ENCODE measurements around the gene UQCRFS1.
A peak's percentile ranks its signal among the peaks of the same experiment; 100 is the strongest.
"Not testable (repeated sequence)": the region's sequence is repeated elsewhere in the genome, so short reads cannot be mapped to it uniquely, and the experiment has no call there.

The UQCRFS1 gene

GRCh38 chr19:29215322-29215845, 2.4 kb upstream of the UQCRFS1 start:
- DNase-seq: no peak

GRCh38 chr19:29214411-29214810, 1.5 kb upstream of the UQCRFS1 start:
- DNase-seq: no peak

GRCh38 chr19:29212356-29212647, 649 bp downstream of the UQCRFS1 start:
- no peak for DNase-seq

GRCh38 chr19:29211562-29212355, 1.2 kb downstream of the UQCRFS1 start:
- no peak for DNase-seq

GRCh38 chr19:29211041-29211440, 1.9 kb downstream of the UQCRFS1 start:
- DNase-seq: not testable (repeated sequence)

GRCh38 chr19:29210502-29210901, 2.4 kb downstream of the UQCRFS1 start:
- not testable (repeated sequence) for DNase-seq

- not testable (repeated sequence) for DNase-seq
Measured at GRCh38 chr19:29207403-29208187, 5.4 kb downstream of the UQCRFS1 start.

GRCh38 chr19:29206453-29206852, 6.5 kb downstream of the UQCRFS1 start:
- DNase-seq: no peak

GRCh38 chr19:29202281-29202680, 10.7 kb downstream of the UQCRFS1 start:
- DNase-seq: no peak

- no peak for DNase-seq
Measured at GRCh38 chr19:29201855-29202254, 11.1 kb downstream of the UQCRFS1 start.

GRCh38 chr19:29194658-29195057, 18.3 kb downstream of the UQCRFS1 start:
- DNase-seq: no peak

GRCh38 chr19:29193155-29193554, 19.8 kb downstream of the UQCRFS1 start:
- peak in 13 of 56 donors; percentile 4 to 44 (median 13) for DNase-seq

GRCh38 chr19:29191005-29191404, 21.9 kb downstream of the UQCRFS1 start:
- DNase-seq: no peak

GRCh38 chr19:29189033-29189360, 24.0 kb downstream of the UQCRFS1 start:
- no peak for DNase-seq

- DNase-seq: no peak
Measured at GRCh38 chr19:29188289-29189032, 24.5 kb downstream of the UQCRFS1 start.

GRCh38 chr19:29187676-29188075, 25.3 kb downstream of the UQCRFS1 start:
- DNase-seq: no peak

- DNase-seq: no peak
Measured at GRCh38 chr19:29185427-29185826, 27.5 kb downstream of the UQCRFS1 start.

- DNase-seq: no peak
Measured at GRCh38 chr19:29176981-29177754, 35.8 kb downstream of the UQCRFS1 start.

GRCh38 chr19:29173896-29174295, 39.1 kb downstream of the UQCRFS1 start:
- DNase-seq: no peak

GRCh38 chr19:29172302-29172701, 40.6 kb downstream of the UQCRFS1 start:
- DNase-seq: no peak

GRCh38 chr19:29171525-29171924, 41.4 kb downstream of the UQCRFS1 start:
- no peak for DNase-seq

Measured in nucleus accumbens (tissue), 56 donors.